Neural progenitor cell (in vitro differentiated cells): ENCODE measurements around the gene KRT20. TPM values are rescaled to one million over a fixed set of nuclear protein-coding genes. Genes with fewer than 3 reads are reported as not detected.

Experiments
- DNase-seq: peaks from one replicate; pipeline ENCODE4 v3.0.0-alpha.2; 2016; ENCODE audit warnings: low spot score
- H2AFZ ChIP-seq: fragments of 200-600 bp; sonication (generic); replicated peaks from 2 replicates; pipeline ENCODE4 v1.6.1; 2016; ENCODE audit warnings: antibody characterized with exemption
- H3F3A ChIP-seq: fragments of 200-600 bp; sonication (generic); 2 replicates; pipeline ENCODE4 v1.6.1; 2016; ENCODE audit warnings: antibody characterized with exemption, low read depth
- H3K27ac ChIP-seq: fragments of 200-600 bp; sonication (generic); 2 replicates; pipeline ENCODE4 v1.5.1; 2016; ENCODE audit warnings: mild to moderate bottlenecking
- H3K27me3 ChIP-seq: fragments of 200-600 bp; sonication (generic); 2 replicates; pipeline ENCODE4 v1.6.1; 2016; ENCODE audit warnings: mild to moderate bottlenecking, moderate library complexity
- H3K36me3 ChIP-seq: fragments of 200-600 bp; sonication (generic); 2 replicates; pipeline ENCODE4 v1.5.1; 2016
- H3K4me1 ChIP-seq: fragments of 200-600 bp; sonication (generic); 2 replicates; pipeline ENCODE4 v1.6.1; 2016; ENCODE audit warnings: mixed run types
- H3K4me2 ChIP-seq: fragments of 200-600 bp; sonication (generic); 2 replicates; pipeline ENCODE4 v1.6.1; 2016
- H3K4me3 ChIP-seq: fragments of 200-600 bp; sonication (generic); 2 replicates; pipeline ENCODE4 v1.5.1; 2016
- H3K79me2 ChIP-seq: fragments of 200-600 bp; sonication (generic); 2 replicates; pipeline ENCODE4 v1.6.1; 2016; ENCODE audit warnings: low read depth
- H3K9ac ChIP-seq: fragments of 200-600 bp; sonication (generic); 2 replicates; pipeline ENCODE4 v1.6.1; 2016
- H3K9me3 ChIP-seq: fragments of 200-600 bp; sonication (generic); 2 replicates; pipeline ENCODE4 v1.5.1; 2016; ENCODE audit warnings: low read depth
- H4K20me1 ChIP-seq: fragments of 200-600 bp; sonication (generic); 2 replicates; pipeline ENCODE4 v1.6.1; 2016; ENCODE audit warnings: low read depth
- H3K27ac Mint-ChIP-seq: 3 replicates; pipeline ENCODE4 v1.8.0; 2021; ENCODE audit warnings: mixed read lengths
- H3K27me3 Mint-ChIP-seq: 2 replicates; pipeline ENCODE4 v1.8.0; 2022; ENCODE audit warnings: low read depth, mild to moderate bottlenecking, inconsistent platforms, moderate library complexity, mixed read lengths; ENCODE audit not compliant: insufficient read depth
- H3K36me3 Mint-ChIP-seq: 3 replicates; pipeline ENCODE4 v1.8.0; 2021; ENCODE audit warnings: mixed read lengths
- H3K4me1 Mint-ChIP-seq: 3 replicates; pipeline ENCODE4 v1.8.0; 2021; ENCODE audit warnings: mixed read lengths
- H3K4me3 Mint-ChIP-seq: 3 replicates; pipeline ENCODE4 v1.8.0; 2021; ENCODE audit warnings: mild to moderate bottlenecking, moderate library complexity, mixed read lengths
- H3K9me3 Mint-ChIP-seq: 3 replicates; pipeline ENCODE4 v1.8.0; 2020; ENCODE audit warnings: mixed read lengths
- CTCF ChIP-seq: fragments of 200-600 bp; sonication (generic); IDR thresholded peaks from 2 replicates; pipeline ENCODE4 v1.5.1; 2017; ENCODE audit warnings: antibody characterized with exemption, mild to moderate bottlenecking
- EZH2 ChIP-seq: fragments of 200-600 bp; sonication (generic); IDR thresholded peaks from 2 replicates; pipeline ENCODE4 v1.6.1; 2017; ENCODE audit warnings: antibody characterized with exemption, mild to moderate bottlenecking, moderate library complexity
- EZH2phosphoT487 ChIP-seq: fragments of 200-600 bp; sonication (generic); IDR thresholded peaks from 2 replicates; pipeline ENCODE4 v1.6.1; 2017; ENCODE audit warnings: antibody characterized with exemption
- total RNA-seq: library from RNA; depleted of rRNA; stranded (reverse); fragments of >200 nt; gene quantifications from 2 replicates; pipeline ENCODE4 v1.2.3, GENCODE V29; 2015; ENCODE audit warnings: low replicate concordance

The KRT20 gene
- total RNA-seq, 1 donor from 2014 or later, result not detected

DNA sequence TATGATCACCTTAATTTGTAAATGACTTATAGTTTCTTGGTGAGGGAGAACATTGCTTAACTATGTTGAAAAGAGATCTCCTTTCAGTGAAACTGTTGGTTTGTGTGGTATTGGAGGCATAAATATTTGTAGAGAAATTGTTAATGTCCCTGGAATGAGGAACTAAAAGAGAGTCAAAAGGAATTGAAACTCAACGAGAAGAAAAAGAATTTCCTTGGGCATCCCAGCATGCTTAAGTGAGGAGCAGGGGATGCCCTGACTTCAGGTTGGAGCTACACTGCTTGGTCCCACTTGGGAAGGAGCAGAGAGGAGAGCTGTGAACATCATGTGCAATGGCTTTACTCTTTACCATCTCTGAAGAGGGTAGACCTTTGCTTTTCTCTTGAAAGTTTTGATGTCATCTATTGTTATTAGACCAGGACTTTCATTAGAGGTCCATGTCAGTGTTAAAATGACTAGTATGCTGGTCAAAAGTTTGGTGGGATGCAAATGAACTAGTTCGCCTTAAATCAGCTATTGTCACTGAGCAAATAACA is 30.7 kb upstream of the KRT20 start:
- Histone ChIP-seq H3K4me3 (no peak overlapping the region), H4K20me1 (no peaks in the 10 kb centered on the region), H3K79me2 (no peaks in the 10 kb centered on the region), H3K4me1 (no peaks in the 10 kb centered on the region), H2AFZ (peak overlapping the region; percentile 14), H3F3A (no peaks in the 10 kb centered on the region), H3K36me3 (no peaks in the 10 kb centered on the region), H3K27me3 (no peaks in the 10 kb centered on the region), H3K4me2 (no peak overlapping the region), H3K9me3 (no peaks in the 10 kb centered on the region), H3K9ac (no peak overlapping the region), H3K27ac (no peak overlapping the region)
- Mint-ChIP-seq H3K27me3 (no peaks in the 10 kb centered on the region), H3K4me1 (no peaks in the 10 kb centered on the region), H3K4me3 (no peak overlapping the region), H3K27ac (no peak overlapping the region), H3K9me3 (no peaks in the 10 kb centered on the region), H3K36me3 (no peaks in the 10 kb centered on the region)
- TF ChIP-seq CTCF (no peak), EZH2 (no peak), EZH2phosphoT487 (no peak)
- no peak for DNase-seq

DNA sequence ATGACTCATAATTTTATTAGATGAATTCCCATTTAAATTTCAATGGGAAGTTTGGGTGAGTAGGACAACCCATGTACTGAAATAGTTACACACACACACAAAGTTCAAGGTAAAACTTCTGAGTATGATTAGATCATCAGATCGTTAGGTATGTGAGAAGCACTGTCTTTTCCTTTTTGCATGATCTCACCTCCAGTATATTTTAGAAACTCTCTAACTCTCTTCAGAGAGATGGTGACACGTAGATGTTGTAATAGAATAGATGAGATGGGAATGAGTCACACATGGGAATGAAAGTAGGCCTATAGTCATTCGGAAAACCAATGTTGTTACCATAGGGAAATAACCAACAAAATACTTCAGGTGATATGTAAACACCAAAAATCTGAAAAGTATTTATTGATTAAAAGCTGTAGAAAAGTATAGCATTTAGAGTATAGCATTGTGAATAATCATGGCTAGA is 30.2 kb upstream of the KRT20 start:
- H3F3A ChIP-seq, result no peaks in the 10 kb centered on the region
- TF ChIP-seq EZH2 (no peak), CTCF (no peak), EZH2phosphoT487 (no peak)
- no peak overlapping the region for H3K4me3 ChIP-seq
- H3K27ac Mint-ChIP-seq, result no peak overlapping the region
- no peaks in the 10 kb centered on the region for H3K9me3 ChIP-seq
- no peaks in the 10 kb centered on the region for H3K27me3 ChIP-seq
- H3K9ac ChIP-seq, result no peak overlapping the region
- H3K9me3 Mint-ChIP-seq, result no peaks in the 10 kb centered on the region
- H3K27me3 Mint-ChIP-seq, result no peaks in the 10 kb centered on the region
- no peaks in the 10 kb centered on the region for H3K79me2 ChIP-seq
- H4K20me1 ChIP-seq, result no peaks in the 10 kb centered on the region
- no peak overlapping the region for H3K27ac ChIP-seq
- H3K4me1 ChIP-seq, result peaks cover 6% of the 10 kb centered on the region
- H3K4me1 Mint-ChIP-seq, result peaks cover under 1% of the 10 kb centered on the region
- H3K36me3 Mint-ChIP-seq, result no peaks in the 10 kb centered on the region
- H3K36me3 ChIP-seq, result no peaks in the 10 kb centered on the region
- no peak overlapping the region for H3K4me2 ChIP-seq
- no peak overlapping the region for H2AFZ ChIP-seq
- no peak overlapping the region for H3K4me3 Mint-ChIP-seq
- DNase-seq, result no peak

DNA sequence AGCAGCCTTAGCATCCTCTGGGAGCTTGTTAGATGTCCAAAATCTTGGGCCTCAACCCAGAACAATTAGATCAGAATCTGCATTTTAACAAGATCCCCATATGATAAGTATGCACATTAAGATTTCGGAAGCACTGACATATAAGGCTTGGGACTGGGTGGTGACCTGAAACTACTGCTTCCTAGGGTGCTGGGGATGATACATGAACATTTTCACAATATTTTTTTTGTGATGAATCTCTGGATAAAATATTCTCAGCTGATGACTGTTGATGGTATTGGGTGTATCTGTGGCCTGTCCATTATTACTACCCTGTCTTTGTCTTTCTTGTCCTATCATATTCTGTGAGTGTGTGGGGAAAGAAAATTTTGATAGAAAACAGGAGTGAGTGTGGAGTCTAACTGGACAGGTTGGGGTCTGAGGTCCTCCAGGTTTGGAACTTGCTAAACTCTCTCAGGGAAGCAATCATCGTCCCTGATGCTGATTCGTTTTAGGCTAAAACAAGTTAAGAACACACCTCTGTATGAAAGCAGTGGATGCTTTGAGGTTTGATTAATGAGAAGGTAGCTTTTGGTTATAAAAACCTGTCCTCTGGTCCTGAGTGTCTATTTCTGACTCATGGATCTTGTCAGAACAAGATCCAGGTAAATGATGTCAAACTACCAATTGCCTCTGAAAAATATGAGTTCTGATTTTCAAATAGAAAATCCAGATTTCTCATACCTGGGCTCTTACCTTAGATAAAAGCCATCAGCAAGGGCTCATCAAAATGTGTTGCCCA is 29.2 kb upstream of the KRT20 start:
- Mint-ChIP-seq H3K36me3 (no peaks in the 10 kb centered on the region), H3K27ac (no peak overlapping the region), H3K27me3 (no peaks in the 10 kb centered on the region), H3K4me3 (no peak overlapping the region), H3K9me3 (no peaks in the 10 kb centered on the region), H3K4me1 (peaks cover 4% of the 10 kb centered on the region)
- H3K27ac ChIP-seq, result no peak overlapping the region
- H3K27me3 ChIP-seq, result no peaks in the 10 kb centered on the region
- TF ChIP-seq CTCF (no peak), EZH2phosphoT487 (no peak), EZH2 (no peak)
- peaks cover 11% of the 10 kb centered on the region for H3K4me1 ChIP-seq
- no peak overlapping the region for H3K4me3 ChIP-seq
- H2AFZ ChIP-seq, result no peak overlapping the region
- no peak overlapping the region for H3K9ac ChIP-seq
- H4K20me1 ChIP-seq, result no peaks in the 10 kb centered on the region
- DNase-seq, result no peak
- no peak overlapping the region for H3K4me2 ChIP-seq
- H3K79me2 ChIP-seq, result no peaks in the 10 kb centered on the region
- H3K9me3 ChIP-seq, result no peaks in the 10 kb centered on the region
- H3K36me3 ChIP-seq, result no peaks in the 10 kb centered on the region
- H3F3A ChIP-seq, result no peaks in the 10 kb centered on the region
